GM19099 (cell line): ENCODE measurements around the gene MET.

ENCODE experiments used
- POLR2A ChIP-seq: IDR thresholded peaks from 3 replicates; pipeline ENCODE4 v1.6.1; 2011; ENCODE audit warnings: low read depth; ENCODE audit not compliant: insufficient read length; ENCODE audit errors: extremely low read depth

MET gene

GRCh38 chr7:116728413-116728812 lies 56.4 kb downstream of the MET start:
- TF ChIP-seq POLR2A, result no peak

- no peak for TF ChIP-seq POLR2A
Measured at GRCh38 chr7:116730097-116731022, 58.4 kb downstream of the MET start.

GRCh38 chr7:116731023-116731395 lies 59.0 kb downstream of the MET start:
- TF ChIP-seq POLR2A, result no peak

- TF ChIP-seq POLR2A, result no peak
Measured at GRCh38 chr7:116731445-116732335, 59.7 kb downstream of the MET start.

GRCh38 chr7:116732788-116733694 lies 61.0 kb downstream of the MET start:
- TF ChIP-seq POLR2A, result no peak

GRCh38 chr7:116733924-116734580 lies 62.1 kb downstream of the MET start:
- TF ChIP-seq POLR2A, result no peak

GRCh38 chr7:116734710-116735109 lies 62.7 kb downstream of the MET start:
- no peak for TF ChIP-seq POLR2A

- TF ChIP-seq POLR2A, result no peak
Measured at GRCh38 chr7:116736927-116737715, 65.1 kb downstream of the MET start.

- no peak for TF ChIP-seq POLR2A
Measured at GRCh38 chr7:116738378-116738777, 66.4 kb downstream of the MET start.

GRCh38 chr7:116739307-116739706 lies 67.3 kb downstream of the MET start:
- TF ChIP-seq POLR2A, result no peak

GRCh38 chr7:116740231-116740630 lies 68.2 kb downstream of the MET start:
- no peak for TF ChIP-seq POLR2A

- TF ChIP-seq POLR2A, result no peak
Measured at GRCh38 chr7:116740755-116741462, 68.9 kb downstream of the MET start.
